Neural crest cell (in vitro differentiated cells): ENCODE data around the gene SYPL2. TPM values are rescaled to one million over a fixed set of nuclear protein-coding genes. Genes with fewer than 3 reads are reported as not detected.

Source experiments
- DNase-seq: peaks from one replicate; pipeline ENCODE4 v3.0.0; 2021; ENCODE audit warnings: low read depth, mixed read lengths, low spot score
- H3K27ac Mint-ChIP-seq: one replicate; pipeline ENCODE4 v1.8.0; 2021; ENCODE audit warnings: mild to moderate bottlenecking, mixed read lengths; ENCODE audit not compliant: unreplicated experiment
- H3K27me3 Mint-ChIP-seq: 2 replicates; pipeline ENCODE4 v1.8.0; 2021; ENCODE audit warnings: low read depth, mild to moderate bottlenecking, mixed read lengths
- H3K36me3 Mint-ChIP-seq: 2 replicates; pipeline ENCODE4 v1.8.0; 2021; ENCODE audit warnings: low read depth, mild to moderate bottlenecking, mixed read lengths
- H3K4me1 Mint-ChIP-seq: 2 replicates; pipeline ENCODE4 v1.8.0; 2021; ENCODE audit warnings: mixed read lengths
- H3K4me3 Mint-ChIP-seq: one replicate; pipeline ENCODE4 v1.8.0; 2021; ENCODE audit warnings: mild to moderate bottlenecking, mixed read lengths
- H3K9me3 Mint-ChIP-seq: 2 replicates; pipeline ENCODE4 v1.8.0; 2021; ENCODE audit warnings: mixed read lengths
- total RNA-seq: library from RNA; stranded (reverse); gene quantifications from 2 replicates; pipeline ENCODE4 v1.2.1, GENCODE V29; 2021
- TF ChIP-seq, protein P1 (sequence below): fragments of 200-600 bp; sonication (generic); conservative IDR thresholded peaks from 2 replicates; pipeline ENCODE4 v1.5.0; 2021; ENCODE audit warnings: antibody characterized with exemption, mild to moderate bottlenecking

SYPL2 gene
- total RNA-seq, 1 donor from 2014 or later = 0.47 TPM

DNA sequence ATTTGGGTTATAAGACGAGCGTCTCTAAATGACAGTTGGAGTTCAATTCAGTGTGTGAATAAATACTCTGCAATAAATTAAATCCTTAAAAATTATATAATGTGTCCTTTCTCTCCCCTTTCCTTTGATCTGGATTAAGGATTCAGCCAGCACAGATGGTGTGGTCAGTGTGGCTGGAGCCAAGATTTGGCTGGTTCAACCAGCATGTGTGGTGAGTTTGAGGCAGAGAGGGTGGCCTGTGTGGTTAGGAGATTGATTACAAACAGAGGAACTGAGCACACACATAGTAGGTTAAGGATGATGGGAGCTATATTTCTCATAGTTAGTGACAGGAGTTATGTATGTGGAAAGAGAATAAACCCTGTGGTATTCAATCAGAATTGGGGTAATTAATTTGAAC lies 57.4 kb downstream of the SYPL2 start:
- Mint-ChIP-seq H3K27me3 (peaks cover 25% of the 10 kb centered on the region), H3K4me1 (no peaks in the 10 kb centered on the region)

DNA sequence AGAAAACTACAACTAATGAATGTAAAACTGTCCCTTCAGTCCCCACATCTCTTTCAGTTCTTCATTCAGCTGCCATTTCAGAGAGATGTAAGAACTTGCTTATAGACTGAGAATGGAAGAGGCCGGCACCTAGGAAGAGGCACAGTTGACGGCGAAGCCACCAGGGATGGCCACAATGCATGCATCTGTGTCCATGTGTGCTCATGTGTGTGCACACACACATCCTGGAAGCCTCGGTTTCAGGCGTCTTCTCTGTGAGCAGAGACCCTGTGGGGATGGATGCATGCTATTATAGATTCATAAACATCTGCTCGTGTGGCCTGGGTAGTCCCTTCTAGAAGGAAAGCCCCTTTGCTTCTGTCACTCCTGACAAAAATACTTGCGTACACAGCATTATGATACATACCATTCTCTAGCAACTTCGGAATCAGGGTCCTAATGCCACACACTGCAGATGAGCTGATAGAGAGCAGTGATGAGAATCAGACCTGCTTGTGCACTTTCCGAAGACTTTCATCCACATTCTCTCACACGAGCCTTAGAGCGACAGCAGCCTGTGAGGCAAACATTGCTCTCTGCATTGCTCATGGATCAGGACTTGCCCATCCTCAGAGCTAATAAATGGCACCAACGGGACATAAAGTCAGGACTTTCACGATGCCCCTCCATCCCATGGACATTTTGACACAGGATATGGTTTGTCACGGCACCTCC lies 60.9 kb downstream of the SYPL2 start:
- peaks cover 15% of the 10 kb centered on the region for H3K27me3 Mint-ChIP-seq
- no peaks in the 10 kb centered on the region for H3K36me3 Mint-ChIP-seq
- TF ChIP-seq, protein P1, sequence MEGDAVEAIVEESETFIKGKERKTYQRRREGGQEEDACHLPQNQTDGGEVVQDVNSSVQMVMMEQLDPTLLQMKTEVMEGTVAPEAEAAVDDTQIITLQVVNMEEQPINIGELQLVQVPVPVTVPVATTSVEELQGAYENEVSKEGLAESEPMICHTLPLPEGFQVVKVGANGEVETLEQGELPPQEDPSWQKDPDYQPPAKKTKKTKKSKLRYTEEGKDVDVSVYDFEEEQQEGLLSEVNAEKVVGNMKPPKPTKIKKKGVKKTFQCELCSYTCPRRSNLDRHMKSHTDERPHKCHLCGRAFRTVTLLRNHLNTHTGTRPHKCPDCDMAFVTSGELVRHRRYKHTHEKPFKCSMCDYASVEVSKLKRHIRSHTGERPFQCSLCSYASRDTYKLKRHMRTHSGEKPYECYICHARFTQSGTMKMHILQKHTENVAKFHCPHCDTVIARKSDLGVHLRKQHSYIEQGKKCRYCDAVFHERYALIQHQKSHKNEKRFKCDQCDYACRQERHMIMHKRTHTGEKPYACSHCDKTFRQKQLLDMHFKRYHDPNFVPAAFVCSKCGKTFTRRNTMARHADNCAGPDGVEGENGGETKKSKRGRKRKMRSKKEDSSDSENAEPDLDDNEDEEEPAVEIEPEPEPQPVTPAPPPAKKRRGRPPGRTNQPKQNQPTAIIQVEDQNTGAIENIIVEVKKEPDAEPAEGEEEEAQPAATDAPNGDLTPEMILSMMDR = no peak
- no peaks in the 10 kb centered on the region for H3K9me3 Mint-ChIP-seq
- H3K4me1 Mint-ChIP-seq = peaks cover 18% of the 10 kb centered on the region
- H3K27ac Mint-ChIP-seq = no peak overlapping the region
- H3K4me3 Mint-ChIP-seq = no peak overlapping the region
- no peak for DNase-seq

More for the DNA sequence above, 57.4 kb downstream of the SYPL2 start:
- TF ChIP-seq, protein P1 = no peak
- H3K9me3 Mint-ChIP-seq = no peaks in the 10 kb centered on the region
- no peaks in the 10 kb centered on the region for H3K36me3 Mint-ChIP-seq
- no peak for DNase-seq
- no peak overlapping the region for H3K27ac Mint-ChIP-seq
- H3K4me3 Mint-ChIP-seq = no peak overlapping the region

DNA sequence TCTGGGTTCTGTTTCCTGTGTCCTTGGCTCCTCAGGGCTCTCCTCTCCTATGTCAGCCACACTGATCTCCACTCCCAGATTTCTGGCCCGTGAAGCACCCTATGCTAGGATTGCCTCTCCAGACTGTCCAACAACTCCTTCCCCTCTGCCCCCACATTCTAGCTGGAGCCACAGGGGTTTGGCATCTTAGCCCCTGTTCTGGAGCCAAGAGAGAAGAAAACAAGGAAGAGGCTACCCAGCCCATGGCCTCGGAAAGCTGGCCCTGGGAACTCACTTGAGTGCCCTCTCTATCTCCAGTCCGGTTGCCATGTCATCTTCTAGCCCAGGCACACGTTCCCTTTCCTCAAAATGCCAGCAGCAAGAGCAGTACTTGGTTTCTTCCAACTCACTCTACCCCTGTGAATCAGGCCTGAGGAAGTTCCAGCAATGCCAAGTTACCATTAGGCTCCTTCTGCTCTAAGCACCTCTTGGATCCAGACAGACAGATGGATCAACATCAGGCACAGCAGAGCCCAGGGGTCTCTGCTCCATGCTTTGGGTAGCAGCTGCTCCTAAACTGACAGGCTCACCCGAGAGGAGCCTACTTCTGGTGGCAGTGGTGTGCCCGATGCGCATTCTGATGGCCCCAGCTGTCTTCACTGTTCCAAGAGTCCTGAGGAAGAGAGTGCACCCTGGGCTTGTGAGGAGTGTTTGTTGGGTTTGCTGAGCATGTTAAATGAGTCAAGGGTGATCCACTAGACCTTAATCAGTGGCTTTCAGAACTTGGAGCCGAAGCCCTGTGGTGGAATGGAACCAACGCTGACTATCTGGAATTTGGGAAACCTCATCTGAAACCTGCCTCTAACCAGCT lies 61.7 kb downstream of the SYPL2 start:
- peaks cover 26% of the 10 kb centered on the region for H3K4me1 Mint-ChIP-seq
- no peaks in the 10 kb centered on the region for H3K36me3 Mint-ChIP-seq
- H3K27ac Mint-ChIP-seq = no peak overlapping the region
- H3K4me3 Mint-ChIP-seq = no peak overlapping the region
- DNase-seq = no peak
- H3K9me3 Mint-ChIP-seq = no peaks in the 10 kb centered on the region
- TF ChIP-seq, protein P1 = no peak
- H3K27me3 Mint-ChIP-seq = peaks cover 10% of the 10 kb centered on the region

DNA sequence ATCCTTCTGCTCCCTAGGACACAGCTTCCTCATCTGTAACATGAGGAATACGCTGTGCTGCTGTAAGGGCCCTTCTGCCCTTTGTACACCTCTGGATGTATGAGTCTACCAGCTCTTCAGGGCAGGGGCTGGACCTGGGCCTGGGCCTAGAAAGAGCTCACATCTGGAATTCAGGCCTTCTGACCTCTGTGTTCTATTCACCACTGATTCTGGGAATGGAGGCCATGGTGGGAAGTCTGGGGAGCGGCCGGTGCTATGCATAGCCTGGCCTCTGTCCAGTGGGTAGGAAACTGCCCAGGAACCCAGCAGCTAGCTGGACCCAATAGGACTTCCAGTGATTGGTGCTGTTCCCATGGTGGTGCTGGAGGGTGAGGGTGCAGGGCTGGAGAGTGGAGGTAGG lies 62.4 kb downstream of the SYPL2 start:
- no peaks in the 10 kb centered on the region for H3K36me3 Mint-ChIP-seq

DNA sequence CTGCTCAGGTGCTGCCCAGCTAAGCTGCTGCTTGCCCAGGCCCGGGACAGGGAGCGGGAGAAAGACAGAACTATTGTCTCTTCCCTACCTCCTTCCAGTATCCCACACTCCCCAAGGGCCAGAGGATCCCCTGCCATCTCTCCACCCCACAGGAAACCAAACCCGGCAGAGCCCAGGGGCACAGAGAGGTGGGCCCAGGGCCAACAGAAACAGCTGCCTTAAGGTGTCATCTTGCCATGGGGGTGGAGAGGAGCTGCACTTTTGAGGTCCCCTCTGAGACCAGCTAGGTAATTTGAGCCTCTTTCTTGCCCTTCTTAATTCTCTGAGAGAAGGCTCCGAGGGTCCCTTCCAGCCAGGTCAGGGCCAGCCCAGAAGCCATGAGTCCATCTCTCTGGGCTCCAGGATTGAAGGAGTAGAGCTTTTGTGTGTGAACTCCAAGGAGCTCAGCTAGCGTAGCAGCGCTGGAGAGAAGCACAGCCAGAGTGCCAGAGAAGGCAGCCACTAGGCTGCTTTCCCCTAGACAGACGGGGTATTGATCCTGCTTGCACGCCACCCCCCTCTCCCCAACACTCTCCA lies 63.6 kb downstream of the SYPL2 start:
- Mint-ChIP-seq H3K27ac (peak overlapping the region; percentile 43), H3K4me1 (peaks cover 28% of the 10 kb centered on the region), H3K4me3 (no peak overlapping the region), H3K27me3 (peaks cover 10% of the 10 kb centered on the region), H3K9me3 (no peaks in the 10 kb centered on the region), H3K36me3 (no peaks in the 10 kb centered on the region)
- no peak for DNase-seq
- TF ChIP-seq, protein P1 = no peak

More for the DNA sequence above, 62.4 kb downstream of the SYPL2 start:
- Mint-ChIP-seq H3K9me3 (no peaks in the 10 kb centered on the region), H3K27me3 (peaks cover 10% of the 10 kb centered on the region), H3K4me1 (peaks cover 28% of the 10 kb centered on the region), H3K27ac (no peak overlapping the region), H3K4me3 (no peak overlapping the region)
- no peak for DNase-seq
- TF ChIP-seq, protein P1 = no peak
